Coronary artery (tissue), 2 donors: ENCODE measurements around the gene MRTO4.
A peak's percentile ranks its signal among the peaks of the same experiment; 100 is the strongest.

Experiments
- DNase-seq: peaks from one replicate; pipeline ENCODE4 v3.0.0-alpha.2; 2017; ENCODE audit warnings: low spot score
- H3K27ac ChIP-seq, 2 donors: fragments of 200-600 bp; sonication (generic); one replicate each; pipeline ENCODE4 v1.5.1; 2016 to 2019
- H3K4me3 ChIP-seq: fragments of 200-600 bp; sonication (generic); 2 replicates; pipeline ENCODE4 v1.5.1; 2016; ENCODE audit warnings: mild to moderate bottlenecking, moderate library complexity
- CTCF ChIP-seq: fragments of 200-600 bp; sonication (generic); IDR thresholded peaks from one replicate; pipeline ENCODE4 v1.5.1; 2019; ENCODE audit warnings: antibody characterized with exemption

Gene MRTO4

DNA sequence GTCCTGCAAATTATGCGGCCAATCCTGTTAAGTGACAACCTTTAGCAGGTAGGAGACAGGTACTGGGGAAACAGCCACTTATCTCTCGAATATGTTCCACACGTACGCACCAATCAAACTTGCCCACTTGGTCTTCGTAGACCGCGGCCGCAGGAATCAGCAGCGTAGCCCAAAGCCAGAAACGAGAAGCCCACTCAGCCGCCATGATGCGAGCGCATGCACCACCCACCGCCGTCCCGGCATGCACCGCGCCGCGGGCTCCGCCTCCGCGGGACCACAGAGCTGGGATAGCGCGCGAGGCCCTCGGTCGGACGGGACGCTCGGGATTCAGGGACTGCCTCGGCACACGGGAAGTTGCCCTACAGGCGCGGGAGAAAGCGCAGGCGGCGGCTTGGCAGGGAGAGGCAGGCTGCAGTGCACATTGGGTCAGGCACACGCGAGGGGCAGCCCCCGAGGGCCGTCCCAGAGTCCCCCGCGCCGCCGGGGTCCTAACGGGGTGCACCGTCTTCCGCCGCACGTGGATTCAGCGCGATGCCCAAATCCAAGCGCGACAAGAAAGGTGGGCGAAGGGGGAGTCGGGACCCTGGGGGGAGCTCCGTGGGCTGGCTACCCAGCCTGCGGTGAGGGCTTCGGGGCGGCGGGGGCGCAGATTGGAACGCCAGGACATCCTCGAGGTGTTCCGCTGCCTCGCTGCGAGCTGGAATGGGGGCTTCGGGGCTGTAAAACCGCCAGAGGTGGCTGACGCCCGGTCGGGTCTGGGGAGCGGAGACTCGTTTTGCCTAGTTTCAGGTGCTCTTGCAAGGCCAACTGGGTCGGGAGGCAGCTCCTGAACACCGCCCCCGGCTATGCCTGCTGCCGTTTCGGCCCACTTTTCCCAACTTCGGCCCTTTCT, at the start of gene MRTO4, which contains the start of gene EMC1:
Gene MRTO4, plus strand, starts transcription at position 501 of the 892 bp plus-strand sequence. Its CDS starts 31 bp downstream, at position 532.
Gene EMC1, minus strand, starts transcription at position 220 of the 892 bp plus-strand sequence. Its CDS starts 15 bp downstream, at position 205.
- DNase-seq, result peak; percentile 85
- H3K4me3 ChIP-seq, result peak within 1 kb of the TSS; percentile 94
- no peak for TF ChIP-seq CTCF
- peak within 1 kb of the TSS; percentile 88 to 96 for H3K27ac ChIP-seq

- Histone ChIP-seq H3K27ac (peak overlapping the region in 1 of 2 donors; percentile 0), H3K4me3 (no peak overlapping the region)
- no peak for DNase-seq
- TF ChIP-seq CTCF, result no peak
Observed at GRCh38 chr1:19202396-19202795, 49.2 kb upstream of the MRTO4 start.

DNA sequence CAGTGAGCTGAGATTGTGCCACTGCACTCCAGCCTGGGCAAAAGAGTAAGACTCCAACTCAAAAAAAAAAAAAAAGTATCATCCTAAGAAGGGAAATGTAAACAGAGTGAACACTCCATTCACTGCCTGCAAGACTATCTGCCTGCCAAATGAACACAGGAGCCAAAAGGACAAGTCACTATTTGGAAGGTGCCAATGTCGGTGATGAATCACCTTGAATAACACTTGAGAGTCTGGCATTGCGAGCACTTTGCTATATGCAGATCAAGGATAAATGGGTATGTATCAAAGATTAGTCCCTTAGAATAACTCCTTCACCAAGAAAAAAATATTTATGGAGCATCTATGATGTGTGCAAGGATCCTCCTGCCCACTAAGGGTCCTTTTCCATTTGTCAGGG, 48.2 kb upstream of the MRTO4 start:
- no peak overlapping the region for H3K4me3 ChIP-seq
- no peak for TF ChIP-seq CTCF
- no peak overlapping the region for H3K27ac ChIP-seq
- DNase-seq, result no peak

- no peak overlapping the region for H3K4me3 ChIP-seq
- no peak for TF ChIP-seq CTCF
- no peak for DNase-seq
- no peak overlapping the region for H3K27ac ChIP-seq
Observed at GRCh38 chr1:19204446-19205266, 46.9 kb upstream of the MRTO4 start.

DNA sequence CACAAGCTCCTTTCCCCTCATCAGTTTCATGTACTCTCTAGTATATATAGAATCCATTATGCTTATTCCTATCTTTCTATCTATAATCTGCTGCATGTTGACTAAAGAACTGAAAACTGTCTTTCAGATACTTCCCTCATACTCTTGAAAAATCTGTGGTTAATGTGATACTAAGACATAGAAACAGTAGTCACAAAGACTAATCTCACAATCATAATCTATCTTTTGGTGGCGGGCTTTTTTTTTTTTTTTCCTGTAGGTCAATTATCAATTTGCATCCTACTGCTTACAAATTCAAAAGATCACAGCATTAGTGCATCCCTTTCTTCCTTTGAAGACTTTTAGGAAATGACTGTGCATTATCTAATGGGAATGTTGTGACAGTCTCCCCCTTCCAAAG, 46.2 kb upstream of the MRTO4 start:
- no peak overlapping the region for H3K27ac ChIP-seq
- no peak overlapping the region for H3K4me3 ChIP-seq
- no peak for DNase-seq
- no peak for TF ChIP-seq CTCF

- no peak for TF ChIP-seq CTCF
- H3K27ac ChIP-seq, result no peak overlapping the region
- DNase-seq, result no peak
- H3K4me3 ChIP-seq, result no peak overlapping the region
Observed at GRCh38 chr1:19205845-19206244, 45.8 kb upstream of the MRTO4 start.
